NAMALWA (cell line): Measurements from ENCODE around the gene HP.

Source experiments
- DNase-seq: peaks from one replicate; pipeline ENCODE4 v3.0.0-alpha.2; 2015; ENCODE audit warnings: low spot score

The HP gene

DNA sequence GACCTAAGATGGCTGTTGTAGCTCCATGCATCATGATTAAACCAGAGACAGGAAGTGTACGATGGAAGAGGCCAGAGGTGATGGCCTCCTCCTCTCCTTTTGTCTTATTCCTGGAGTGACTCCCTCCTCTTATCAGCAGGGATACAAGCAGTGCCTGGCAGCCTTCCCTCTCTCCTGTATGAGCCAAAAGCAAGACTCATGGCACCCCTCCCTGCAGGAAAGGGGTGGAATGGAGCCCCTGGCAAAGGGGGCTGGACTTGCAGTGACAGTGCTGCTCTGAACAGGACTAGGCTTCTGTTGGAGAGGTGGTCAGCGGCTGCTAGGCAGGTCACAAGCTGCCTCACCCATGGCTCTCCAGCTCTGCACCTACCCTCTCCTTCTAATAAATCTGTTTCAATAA is 30.7 kb downstream of the HP start:
- DNase-seq = no peak

DNA sequence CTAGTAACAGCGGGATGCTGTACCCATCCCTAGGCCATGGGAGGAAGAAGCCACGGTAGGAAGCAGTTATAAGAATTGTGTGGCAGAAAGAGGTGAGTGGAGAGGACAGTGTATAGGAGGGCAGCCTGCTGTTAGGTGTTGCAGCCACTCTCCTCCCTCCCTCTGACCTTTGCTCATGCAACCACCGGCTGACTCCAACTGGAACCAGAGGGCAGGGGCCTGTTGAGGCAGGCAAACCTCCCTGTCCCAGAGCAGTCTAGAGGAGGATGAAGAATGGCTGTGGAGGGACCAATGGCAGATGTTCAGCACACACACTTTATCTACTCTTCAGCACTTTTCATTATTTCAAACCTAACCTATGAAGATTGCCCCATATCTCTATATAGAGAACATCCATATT is 36.9 kb downstream of the HP start:
- DNase-seq = no peak

DNA sequence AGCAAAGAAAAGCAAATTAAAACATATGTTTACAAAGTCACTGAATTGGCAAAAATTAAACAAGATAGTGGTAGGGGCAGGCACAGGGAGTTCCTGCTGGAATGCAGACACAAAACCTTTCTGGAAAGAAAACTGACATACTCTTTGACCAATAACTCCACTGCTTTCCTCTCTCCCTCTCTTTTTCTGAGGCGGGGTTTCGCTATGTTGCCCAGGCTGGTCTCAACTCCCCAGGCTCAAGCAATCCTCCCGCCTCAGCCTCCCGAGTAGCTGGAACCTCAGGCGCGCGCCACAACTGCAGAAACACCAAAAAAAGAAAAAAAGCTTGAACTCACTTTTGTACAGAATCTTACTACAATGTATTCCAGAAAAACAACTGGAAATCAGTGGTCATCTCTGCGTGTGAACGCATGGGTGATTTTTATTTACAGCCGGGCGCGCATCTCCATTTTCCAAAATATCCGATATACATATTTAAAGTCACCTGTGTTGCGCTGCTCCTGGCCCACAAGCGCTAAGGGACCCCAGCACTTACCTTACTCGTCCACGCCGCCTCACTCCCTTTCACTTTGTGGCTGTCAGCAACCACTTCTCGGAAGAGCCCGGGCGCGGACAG is 38.6 kb downstream of the HP start:
- no peak for DNase-seq

- DNase-seq = peak; percentile 99
These were observed 39.4 kb downstream of the HP start, which contains the start of the genes DHX38 and TXNL4B for GRCh38 chr16:72093448-72094265. Gene DHX38 (plus strand): TSS chr16:72093847. CDS start chr16:72096158, 2,311 bp downstream. Gene TXNL4B (minus strand): TSS chr16:72093620. CDS start chr16:72090749, 2,871 bp downstream.

GRCh38 chr16:72094266-72094610 is 39.9 kb downstream of the HP start:
- peak; percentile 71 for DNase-seq

GRCh38 chr16:72098936-72099335 is 44.6 kb downstream of the HP start:
- DNase-seq = no peak

DNA sequence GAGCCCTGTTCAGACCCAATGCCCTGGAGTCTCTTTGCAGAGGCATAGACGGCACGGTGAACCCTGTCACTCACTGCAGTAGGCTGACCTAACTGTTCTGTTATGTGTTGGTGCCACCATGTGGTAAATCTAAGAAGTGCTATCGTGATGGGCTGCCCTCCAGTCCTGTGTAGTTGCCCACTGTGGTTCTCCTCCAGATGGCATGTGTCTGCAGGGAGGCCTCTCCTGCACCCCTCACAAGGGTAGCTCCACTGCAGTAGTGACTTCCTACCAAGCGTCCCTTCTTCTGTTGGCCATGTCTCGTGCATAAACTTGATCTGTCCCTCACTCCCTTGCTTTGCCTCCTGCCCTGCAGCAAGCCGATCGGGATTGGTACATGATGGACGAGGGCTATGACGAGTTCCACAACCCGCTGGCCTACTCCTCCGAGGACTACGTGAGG is 45.1 kb downstream of the HP start:
- DNase-seq = peak; percentile 85

DNA sequence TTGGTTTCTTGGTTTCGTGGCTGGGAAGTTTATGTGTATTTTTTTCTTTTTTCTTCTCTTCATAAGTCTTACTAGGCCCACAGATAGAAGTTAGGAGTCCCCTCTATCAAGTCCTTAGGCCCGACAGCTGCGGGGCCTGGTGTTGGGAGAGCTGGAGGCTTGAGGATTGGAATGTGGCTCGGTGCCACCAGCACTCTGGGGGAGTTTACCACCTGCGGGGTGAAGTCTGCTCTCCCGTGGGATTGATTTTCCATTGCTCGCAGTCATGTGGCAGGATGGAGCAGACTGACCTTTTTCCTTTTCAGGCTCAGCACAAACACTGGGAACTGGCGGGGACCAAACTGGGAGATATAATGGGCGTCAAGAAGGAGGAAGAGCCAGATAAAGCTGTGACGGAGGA is 46.9 kb downstream of the HP start:
- no peak for DNase-seq

- no peak for DNase-seq
These were observed 50.6 kb downstream of the HP start for GRCh38 chr16:72104905-72105304.

DNA sequence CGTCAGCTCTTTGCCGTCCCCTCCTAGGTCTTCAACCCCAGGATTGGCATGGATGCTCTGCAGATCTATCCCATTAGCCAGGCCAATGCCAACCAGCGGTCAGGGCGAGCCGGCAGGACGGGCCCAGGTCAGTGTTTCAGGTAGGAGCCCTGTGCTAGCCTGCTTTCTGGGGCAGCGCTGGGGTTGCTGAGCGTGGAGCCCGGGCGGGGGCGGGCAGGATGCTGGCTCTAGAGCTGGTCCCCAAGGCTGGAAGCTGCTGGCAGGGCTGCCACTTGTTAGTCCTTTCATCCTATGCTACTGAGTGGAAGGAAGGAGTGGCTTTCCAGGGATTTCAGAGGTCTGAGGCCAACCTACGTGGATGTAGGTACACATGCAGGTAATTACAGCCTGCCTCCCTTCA is 51.7 kb downstream of the HP start:
- no peak for DNase-seq

DNA sequence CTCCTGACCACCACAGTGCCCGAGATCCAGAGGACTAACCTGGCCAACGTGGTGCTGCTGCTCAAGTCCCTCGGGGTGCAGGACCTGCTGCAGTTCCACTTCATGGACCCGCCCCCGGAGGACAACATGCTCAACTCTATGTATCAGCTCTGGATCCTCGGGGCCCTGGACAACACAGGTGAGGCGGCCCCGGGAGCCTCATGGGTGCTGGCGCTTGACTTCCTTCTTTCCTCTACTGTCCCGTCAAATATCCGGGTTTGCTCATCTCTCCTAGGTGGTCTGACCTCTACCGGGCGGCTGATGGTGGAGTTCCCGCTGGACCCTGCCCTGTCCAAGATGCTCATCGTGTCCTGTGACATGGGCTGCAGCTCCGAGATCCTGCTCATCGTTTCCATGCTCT is 53.1 kb downstream of the HP start:
- no peak for DNase-seq

DNA sequence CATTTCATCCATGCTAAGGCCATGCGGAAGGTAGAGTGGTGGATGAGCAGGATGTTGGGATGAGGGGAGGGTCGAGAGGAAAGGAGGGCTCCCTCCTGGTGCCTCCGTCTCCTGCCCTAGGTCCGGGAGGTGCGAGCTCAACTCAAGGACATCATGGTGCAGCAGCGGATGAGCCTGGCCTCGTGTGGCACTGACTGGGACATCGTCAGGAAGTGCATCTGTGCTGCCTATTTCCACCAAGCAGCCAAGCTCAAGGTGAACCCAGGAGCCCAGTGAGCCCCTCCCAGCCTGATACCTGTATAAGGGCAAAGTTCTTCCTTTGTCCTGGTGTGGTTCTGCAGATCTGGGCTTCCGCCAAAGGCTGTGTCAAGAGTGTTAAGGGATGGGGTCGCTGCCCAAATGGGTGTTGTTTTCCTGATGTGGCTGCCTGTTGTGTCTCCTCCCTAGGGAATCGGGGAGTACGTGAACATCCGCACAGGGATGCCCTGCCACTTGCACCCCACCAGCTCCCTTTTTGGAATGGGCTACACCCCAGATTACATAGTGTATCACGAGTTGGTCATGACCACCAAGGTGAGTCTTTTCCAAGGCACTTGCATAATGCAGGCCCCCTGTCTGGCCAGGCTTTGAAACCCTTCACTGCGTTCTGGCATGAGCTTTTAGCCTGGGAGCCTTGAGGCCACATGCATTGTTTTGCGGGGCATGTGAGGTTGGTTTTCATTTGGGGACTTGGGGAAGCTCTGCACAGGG is 54.2 kb downstream of the HP start:
- no peak for DNase-seq

GRCh38 chr16:72109300-72109699 is 55.0 kb downstream of the HP start:
- no peak for DNase-seq

DNA sequence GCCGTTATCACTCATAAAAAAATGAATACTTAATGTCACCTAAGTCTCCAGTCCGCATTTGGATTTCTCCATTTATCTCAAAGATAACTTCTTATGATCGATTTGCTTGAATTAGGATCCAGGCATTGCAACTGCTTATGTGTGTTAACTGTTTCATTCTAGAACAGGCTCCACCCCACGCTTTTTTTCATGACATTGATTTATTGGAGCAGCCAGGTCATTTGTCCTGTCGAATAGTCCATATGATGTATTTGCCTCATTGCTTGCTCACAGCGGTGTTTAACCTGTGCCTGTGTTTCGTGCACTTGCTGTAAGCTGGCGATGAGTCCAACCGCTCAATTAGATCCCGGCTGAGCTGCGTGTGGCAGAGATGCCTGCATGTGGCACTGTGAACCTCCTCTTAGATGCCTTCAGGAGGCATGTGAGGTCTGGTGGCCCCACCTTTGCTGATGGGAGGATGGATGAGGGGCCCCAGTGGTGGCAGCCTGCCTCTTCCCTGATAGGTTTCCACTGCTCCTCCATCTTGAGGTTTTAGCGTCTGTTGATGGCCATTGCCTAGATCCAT is 55.7 kb downstream of the HP start:
- DNase-seq = no peak
